GM18870 (cell line): Measurements from ENCODE around the gene CD207.
"Not testable (repeated sequence)": the region's sequence is repeated elsewhere in the genome, so short reads cannot be mapped to it uniquely, and the experiment has no call there.

ENCODE experiments used
- ATAC-seq: cut with Tn5 transposase; IDR thresholded peaks from one replicate; pipeline ENCODE4 v1.9.1; 2021; ENCODE audit warnings: moderate library complexity; ENCODE audit not compliant: unreplicated experiment

The CD207 gene

DNA sequence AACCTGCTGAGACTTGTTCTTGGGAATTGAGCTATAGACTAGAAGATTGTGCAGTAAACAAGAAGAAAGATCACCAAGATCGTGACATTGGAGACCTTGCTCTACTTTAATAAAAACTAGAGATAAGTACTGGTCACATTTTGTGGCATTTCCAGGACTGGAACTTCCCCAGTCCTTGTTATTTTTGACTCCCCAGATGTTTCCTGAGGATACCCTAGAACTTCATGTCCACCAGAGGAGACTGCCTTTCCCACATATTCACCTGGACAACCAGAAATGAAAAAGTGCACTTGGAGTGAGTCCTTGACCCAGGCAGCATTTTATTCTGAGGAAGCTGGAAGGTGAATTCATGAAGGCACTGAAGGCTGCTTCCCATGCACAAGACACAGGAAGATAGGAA is 5.7 kb downstream of the CD207 start:
- no peak for ATAC-seq

DNA sequence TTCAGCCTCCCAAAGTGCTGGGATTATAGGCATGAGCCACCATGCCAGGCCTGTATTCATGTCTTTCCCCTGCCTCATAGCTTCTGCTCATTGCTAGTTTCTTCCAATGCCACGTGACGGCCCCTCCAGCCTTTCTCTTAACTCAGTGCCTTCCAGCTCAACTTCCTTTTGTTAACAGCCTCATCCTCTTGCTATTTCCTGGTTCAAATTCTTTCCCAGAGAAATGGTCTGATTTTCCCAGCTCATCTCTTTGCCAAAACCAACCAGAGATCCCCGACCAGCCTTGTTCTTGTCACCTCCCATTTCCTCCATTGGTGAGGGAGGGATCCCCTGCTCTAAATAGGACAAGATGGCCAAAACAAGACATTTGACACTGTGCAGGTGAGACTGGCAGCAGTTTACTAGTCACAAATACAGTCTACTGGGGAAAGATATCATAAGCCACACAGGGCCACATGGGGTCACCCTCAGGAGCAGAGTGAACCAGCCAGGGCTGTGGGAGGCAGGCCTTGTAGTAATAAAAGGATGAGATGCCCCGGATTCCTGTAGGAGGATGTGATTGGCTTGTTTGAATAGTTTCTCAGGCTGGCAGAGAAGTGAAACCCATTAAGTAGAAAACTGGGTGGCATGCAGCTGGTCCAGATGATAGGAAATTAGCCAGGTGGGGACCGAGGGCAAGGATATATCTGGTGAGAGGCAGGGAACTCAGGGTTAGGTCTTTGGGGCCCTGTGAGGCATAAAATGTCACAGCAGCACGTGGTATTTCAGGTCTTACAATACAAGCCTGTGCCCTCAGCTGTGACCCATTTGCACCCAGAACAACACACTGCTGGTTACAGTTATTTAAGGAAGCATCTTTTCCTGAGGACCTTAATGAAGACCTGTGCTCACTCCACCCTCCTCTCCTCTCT is 6.4 kb downstream of the CD207 start:
- ATAC-seq = no peak

GRCh38 chr2:70828115-70828514 is 7.5 kb downstream of the CD207 start:
- ATAC-seq = no peak

DNA sequence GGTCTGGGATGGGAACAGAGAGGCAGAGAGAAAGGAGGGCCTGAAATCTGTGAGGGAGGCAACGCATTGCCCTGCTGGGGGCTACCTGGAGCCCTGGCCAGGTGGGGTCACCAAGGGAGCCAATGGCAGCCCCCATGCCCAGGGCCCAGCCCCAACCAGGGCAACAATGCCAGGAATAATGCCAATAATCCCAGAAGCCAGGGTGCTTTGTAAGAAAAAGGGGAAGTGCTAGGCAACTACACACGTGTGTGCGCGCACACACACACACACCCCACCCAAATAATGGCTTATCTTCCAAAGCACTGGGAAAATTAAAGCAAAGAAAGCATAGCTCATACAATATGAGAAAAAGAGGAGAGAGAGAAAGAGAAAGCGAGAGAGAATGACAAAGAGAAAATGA is 8.2 kb downstream of the CD207 start:
- ATAC-seq = no peak

GRCh38 chr2:70826696-70827350 is 8.8 kb downstream of the CD207 start:
- ATAC-seq = no peak

DNA sequence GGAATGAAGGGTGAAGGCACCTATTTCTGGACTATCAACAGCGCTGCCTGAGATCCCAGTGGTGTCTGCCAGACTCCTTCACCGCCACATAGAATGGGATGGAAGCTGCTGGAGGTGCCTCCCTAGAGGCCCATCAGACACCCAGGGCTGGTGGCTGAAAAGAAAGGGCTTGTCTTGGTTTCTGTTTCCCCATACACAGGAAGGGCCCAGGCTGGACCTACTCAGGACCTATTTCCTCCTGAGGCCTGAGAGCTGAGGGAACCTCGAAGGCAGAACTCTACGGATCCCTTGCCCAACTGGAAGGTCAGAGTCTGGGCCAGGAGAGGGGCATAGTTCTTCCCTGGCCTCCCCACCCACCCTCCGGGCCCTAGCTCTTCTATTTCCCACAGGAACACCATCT is 12.4 kb downstream of the CD207 start:
- ATAC-seq = no peak

DNA sequence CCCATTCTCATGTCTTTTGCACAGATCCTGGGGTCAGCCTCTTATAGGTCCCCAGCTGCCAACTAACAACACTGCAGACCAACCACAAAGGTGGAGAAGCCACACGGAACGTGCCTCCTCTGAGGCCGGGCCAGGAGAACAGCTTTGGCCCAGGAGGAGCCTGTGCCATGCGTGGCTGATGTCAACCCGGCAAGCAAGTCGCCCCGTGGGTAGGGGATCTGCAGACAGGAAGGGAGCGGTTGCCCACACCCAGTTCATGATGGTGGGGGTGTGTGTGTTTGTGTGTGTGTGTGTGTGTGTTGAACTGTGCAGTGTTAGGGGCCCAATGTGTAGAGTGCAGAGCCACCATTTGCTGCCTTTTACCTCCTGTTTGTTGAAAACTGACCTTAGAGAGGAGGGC is 12.8 kb downstream of the CD207 start:
- ATAC-seq = no peak

DNA sequence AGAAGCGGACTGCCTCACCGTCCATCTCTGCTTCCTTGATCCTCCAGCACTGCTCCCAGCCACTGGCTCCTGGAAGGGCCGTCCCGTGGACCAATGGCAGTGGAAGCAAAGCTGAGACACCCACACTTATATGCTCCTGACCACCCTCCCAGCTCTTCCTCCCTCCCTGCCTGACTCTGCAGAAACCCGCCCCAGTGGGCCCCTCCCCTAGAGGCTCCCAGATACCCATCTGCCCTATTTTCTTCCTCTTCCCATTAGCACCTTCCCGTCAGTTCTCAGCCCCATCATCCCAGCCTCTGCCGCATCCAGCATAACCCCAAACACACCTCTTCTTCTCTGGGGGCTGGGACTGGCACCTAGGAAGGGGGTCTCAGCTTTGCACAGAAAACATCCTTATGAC is 15.1 kb downstream of the CD207 start, which contains the start of gene CLEC4F:
Gene CLEC4F, minus strand, starts transcription at position 101 of the 400 bp plus-strand sequence. Its CDS starts 76 bp downstream, at position 25.
- no peak for ATAC-seq

- ATAC-seq = no peak
These were observed 18.2 kb downstream of the CD207 start for GRCh38 chr2:70817284-70817954.

DNA sequence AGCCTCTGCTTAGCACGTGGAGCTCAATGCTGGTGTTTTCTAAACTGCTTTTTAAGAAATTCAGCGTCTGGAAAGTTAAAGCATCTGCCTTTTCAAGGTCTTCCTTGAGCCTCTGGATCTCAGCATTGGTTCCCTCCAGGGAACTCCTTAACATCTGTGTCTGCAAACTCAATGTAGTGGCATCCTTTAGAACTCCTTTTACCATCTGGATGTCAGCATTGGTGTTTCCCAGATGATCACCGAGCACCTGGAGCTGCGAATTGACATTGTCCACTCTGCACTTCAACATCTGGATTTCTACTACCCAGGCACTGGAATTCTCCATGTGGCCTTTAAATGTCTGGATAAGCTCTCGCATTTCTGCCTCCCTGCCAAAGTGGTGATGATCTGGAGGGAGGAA is 18.9 kb downstream of the CD207 start:
- no peak for ATAC-seq

DNA sequence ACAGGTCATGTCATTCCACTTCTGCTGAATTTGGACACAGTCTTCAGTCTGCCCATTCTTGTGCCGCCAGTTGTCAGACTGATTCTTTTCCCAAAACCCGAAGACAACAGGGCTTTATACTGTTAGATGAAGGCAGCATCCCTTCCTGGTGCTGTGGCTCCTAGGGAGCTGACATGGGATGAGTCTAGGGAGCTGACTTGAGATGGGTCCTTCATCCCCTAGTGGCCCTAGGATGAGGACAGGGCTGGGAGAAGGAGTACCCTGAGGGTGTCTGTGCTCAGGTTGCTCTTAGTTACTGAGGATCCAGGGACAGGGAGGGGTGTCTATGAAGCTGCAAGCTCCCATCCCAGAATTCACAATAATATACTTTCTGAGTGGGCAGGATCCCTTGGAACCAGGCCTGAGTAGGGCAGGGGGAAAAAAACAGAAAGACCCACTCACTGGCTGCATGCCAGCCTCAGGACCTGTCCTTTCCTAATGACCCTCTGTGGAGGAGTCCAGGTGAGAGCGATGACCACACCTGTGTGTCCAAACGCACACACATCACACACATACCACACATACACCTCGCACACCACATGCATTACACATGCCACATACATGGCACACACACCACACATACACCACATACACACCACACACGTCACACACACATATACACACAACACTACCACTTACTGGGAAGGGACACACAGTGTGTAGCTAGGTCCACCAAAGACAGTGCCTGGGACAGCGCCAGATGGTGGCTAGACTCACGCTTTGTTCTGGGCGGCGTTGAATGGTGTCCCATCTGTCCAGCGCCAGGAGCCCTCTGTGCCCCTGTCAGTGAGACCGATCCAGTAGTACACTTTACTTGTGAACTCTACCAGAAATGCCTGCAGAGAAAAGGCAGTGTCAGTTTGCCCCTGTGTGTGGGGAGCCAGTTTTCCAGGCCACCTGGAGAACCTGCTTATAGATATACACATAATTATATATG is 26.3 kb downstream of the CD207 start:
- ATAC-seq = no peak

- no peak for ATAC-seq
These were observed 27.8 kb downstream of the CD207 start for GRCh38 chr2:70807828-70808118.

GRCh38 chr2:70807102-70807827 is 28.4 kb downstream of the CD207 start:
- no peak for ATAC-seq

DNA sequence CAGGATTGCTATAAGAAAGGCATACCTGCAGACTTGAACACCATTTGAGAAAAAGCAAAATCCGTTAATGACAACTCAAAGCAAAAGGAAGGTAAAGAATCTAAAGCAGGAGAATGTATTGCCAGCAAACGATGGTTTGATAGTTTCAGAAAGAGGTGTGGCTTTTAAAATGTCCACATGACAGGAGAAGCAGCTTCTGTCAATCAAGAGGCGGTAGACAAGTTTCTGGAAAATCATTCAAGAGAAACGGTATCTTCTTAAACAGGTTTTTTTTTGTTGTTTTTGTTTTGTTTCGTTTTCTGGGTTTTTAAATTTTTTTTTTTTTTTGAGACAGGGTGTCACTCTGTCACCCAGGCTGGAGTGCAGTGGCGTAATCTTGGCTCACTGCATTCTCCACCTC is 29.0 kb downstream of the CD207 start:
- ATAC-seq = no peak

DNA sequence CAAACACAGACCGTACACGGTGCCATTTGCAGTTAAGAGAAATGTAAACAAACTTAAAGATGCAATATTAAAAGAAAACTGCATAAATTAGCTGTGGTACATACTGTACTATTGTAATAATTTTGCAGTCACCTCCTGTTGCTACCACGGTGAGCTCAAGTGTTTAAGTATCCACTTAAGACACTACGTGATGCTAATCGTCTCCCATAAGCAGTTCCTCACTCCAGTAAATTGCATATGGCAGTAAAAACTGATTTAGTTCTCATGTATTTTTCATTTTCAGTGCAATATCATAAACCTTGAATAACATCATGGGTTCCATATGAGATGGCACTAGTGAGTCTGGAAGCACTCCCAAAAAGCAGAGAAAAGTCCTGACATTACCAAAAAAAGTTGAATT is 29.6 kb downstream of the CD207 start:
- ATAC-seq = no peak

DNA sequence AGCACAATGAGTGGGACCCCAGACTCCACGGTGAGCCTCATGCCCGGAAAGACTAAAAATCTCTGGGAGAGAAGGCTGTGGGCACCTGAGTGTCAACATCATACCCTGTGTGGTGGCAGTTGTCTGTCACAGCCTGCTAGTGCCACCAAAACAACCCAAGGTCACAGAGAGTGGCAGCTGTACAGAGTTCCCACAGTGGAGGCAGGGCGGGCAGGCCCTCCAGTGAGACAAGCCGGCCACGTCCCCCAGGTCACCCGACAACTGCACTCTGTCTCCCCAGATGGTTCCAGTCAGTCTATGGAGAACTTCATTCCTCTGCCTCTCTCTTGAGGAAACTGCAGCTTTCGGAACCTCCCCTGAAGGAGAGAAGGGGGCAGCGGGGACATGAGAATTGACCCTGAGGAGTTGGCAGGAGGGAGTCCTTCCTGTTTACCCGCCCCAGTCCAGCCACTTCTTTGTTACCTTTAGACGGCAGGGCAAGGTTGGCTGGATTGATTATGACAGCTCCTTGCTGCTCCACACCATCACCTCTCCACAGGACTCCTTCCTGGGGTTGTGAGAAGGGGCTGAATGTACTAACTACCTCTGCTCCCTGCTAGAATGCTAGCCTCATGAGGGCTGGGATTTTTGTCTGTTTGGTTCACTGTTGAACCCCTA is 33.9 kb downstream of the CD207 start:
- ATAC-seq = no peak

- ATAC-seq = no peak
These were observed 35.9 kb downstream of the CD207 start for GRCh38 chr2:70799706-70800105.

- ATAC-seq = not testable (repeated sequence)
These were observed 37.6 kb downstream of the CD207 start for GRCh38 chr2:70797996-70798395.

DNA sequence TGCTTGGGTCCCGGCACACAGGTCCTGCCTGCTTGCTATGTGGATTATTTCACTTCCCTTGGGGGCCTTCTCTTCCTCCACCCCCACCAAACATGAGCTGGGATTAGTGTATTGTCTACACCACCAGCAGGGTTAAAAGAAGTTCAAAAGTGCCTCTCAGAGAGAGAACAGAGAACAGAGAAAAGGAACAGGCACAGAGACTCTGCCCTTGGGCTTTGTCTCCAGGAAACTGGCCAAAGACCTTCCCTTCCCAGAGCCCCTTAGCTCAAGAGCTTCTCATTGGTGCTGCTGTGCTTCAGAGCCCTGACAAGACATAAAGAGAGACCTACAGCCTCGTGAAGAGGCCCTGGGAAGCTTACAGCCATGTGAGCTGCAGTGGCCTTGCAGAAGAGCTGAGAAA is 38.1 kb downstream of the CD207 start:
- ATAC-seq = no peak

GRCh38 chr2:70796262-70796661 is 39.4 kb downstream of the CD207 start:
- no peak for ATAC-seq
